ENCODE results near the gene USP13.

Gene USP13

DNA sequence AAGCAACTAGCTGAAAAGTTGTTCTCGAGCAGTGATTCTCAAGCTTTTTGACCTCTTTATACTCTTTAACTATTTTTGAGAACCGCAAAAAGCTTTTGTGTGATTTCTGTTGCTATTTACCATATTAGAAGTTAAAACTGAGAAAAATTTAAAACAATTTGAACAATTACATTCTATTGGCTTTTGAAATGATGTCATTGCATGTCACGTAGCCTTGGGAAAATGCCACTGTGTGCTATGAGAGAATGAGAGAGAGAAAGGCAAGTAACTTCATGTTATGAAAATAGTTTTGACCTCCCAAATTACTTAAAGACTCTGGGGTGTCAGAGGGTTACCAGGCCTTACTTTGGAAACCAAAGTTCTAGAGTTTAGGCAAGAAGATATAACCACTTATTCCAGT lies 8.0 kb downstream of the USP13 start:
- no peaks in the 10 kb centered on the region for H3K4me1 ChIP-seq (ENCODE audit: low read length)
- H3K27ac ChIP-seq (ENCODE audit: low read length), result no peak overlapping the region
- H3K27me3 ChIP-seq (ENCODE audit: low read depth, low read length), result no peaks in the 10 kb centered on the region
- TF ChIP-seq EZH2phosphoT487 (IDR thresholded peaks at IDR 0.05; ENCODE audit: low read depth), result no peak
- TF ChIP-seq, protein P1, sequence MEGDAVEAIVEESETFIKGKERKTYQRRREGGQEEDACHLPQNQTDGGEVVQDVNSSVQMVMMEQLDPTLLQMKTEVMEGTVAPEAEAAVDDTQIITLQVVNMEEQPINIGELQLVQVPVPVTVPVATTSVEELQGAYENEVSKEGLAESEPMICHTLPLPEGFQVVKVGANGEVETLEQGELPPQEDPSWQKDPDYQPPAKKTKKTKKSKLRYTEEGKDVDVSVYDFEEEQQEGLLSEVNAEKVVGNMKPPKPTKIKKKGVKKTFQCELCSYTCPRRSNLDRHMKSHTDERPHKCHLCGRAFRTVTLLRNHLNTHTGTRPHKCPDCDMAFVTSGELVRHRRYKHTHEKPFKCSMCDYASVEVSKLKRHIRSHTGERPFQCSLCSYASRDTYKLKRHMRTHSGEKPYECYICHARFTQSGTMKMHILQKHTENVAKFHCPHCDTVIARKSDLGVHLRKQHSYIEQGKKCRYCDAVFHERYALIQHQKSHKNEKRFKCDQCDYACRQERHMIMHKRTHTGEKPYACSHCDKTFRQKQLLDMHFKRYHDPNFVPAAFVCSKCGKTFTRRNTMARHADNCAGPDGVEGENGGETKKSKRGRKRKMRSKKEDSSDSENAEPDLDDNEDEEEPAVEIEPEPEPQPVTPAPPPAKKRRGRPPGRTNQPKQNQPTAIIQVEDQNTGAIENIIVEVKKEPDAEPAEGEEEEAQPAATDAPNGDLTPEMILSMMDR (IDR thresholded peaks at IDR 0.05; ENCODE audit: low read depth, low read length), result no peak
- no peak overlapping the region for H2AFZ ChIP-seq (ENCODE audit: low read depth, low read length)
- no peak overlapping the region for H3K9ac ChIP-seq (ENCODE audit: low read length)
- no peaks in the 10 kb centered on the region for H3K9me3 ChIP-seq (ENCODE audit: insufficient read depth, low read length)
- peaks cover 98% of the 10 kb centered on the region for H3K79me2 ChIP-seq (ENCODE audit: low read length)
- peaks cover 6% of the 10 kb centered on the region for H3K36me3 ChIP-seq (replicated peaks; ENCODE audit: low read depth, low read length)
- peaks cover 78% of the 10 kb centered on the region for H4K20me1 ChIP-seq (ENCODE audit: insufficient read depth, low read length)
- no peak overlapping the region for H3K4me3 ChIP-seq (ENCODE audit: low read length)
- H3K4me2 ChIP-seq (ENCODE audit: low read length), result no peak overlapping the region

DNA sequence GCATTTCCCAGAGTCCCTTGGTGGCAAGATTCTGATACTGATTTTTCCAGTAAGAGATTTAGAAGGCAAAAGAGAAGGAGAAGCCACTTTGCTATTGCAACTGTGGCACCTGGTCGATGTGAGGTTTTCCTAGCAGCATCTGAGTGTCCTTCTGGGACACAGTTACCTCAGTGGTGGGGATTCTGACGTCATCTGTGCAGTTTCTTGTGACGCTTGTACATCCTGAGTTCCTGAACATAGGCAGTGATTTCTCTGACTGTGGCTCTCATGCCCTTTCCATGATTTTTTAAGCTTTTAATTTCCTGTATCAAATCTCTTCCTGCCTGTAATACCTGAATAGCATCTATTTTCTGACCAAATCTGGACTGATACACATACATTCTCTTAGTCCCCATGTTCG lies 8.9 kb downstream of the USP13 start:
- H3K27me3 ChIP-seq (ENCODE audit: low read depth, low read length), result no peaks in the 10 kb centered on the region
- H3K4me1 ChIP-seq (ENCODE audit: low read length), result no peaks in the 10 kb centered on the region
- peaks cover 3% of the 10 kb centered on the region for H3K36me3 ChIP-seq (replicated peaks; ENCODE audit: low read depth, low read length)
- H3K27ac ChIP-seq (ENCODE audit: low read length), result no peak overlapping the region
- H3K4me2 ChIP-seq (ENCODE audit: low read length), result no peak overlapping the region
- TF ChIP-seq EZH2phosphoT487 (IDR thresholded peaks at IDR 0.05; ENCODE audit: low read depth), result no peak
- TF ChIP-seq, protein P1 (IDR thresholded peaks at IDR 0.05; ENCODE audit: low read depth, low read length), result no peak
- H4K20me1 ChIP-seq (ENCODE audit: insufficient read depth, low read length), result peaks cover 82% of the 10 kb centered on the region
- H3K9ac ChIP-seq (ENCODE audit: low read length), result no peak overlapping the region
- H3K9me3 ChIP-seq (ENCODE audit: insufficient read depth, low read length), result no peaks in the 10 kb centered on the region
- peaks cover 98% of the 10 kb centered on the region for H3K79me2 ChIP-seq (ENCODE audit: low read length)
- H3K4me3 ChIP-seq (ENCODE audit: low read length), result no peak overlapping the region
- no peak overlapping the region for H2AFZ ChIP-seq (ENCODE audit: low read depth, low read length)

DNA sequence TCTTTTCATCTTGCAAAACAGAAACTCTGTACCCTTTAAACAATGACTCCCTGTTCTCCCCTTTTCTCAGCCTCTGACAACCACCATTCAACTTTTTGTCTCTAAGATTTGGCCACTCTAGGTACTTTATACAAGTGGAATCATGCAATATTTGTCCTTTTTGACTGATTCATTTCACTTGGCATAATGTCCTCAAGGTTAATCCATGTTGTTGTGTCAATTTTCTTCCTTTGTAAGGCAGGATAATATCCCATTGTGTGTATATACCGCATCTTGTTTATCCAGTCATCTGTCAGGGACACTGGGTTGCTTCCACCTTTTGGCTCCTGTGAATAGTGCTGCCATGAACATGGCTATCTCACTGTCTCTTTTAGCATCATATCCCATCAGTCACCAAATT lies 10.3 kb downstream of the USP13 start:
- no peaks in the 10 kb centered on the region for H3K27me3 ChIP-seq (ENCODE audit: low read depth, low read length)
- H3K9me3 ChIP-seq (ENCODE audit: insufficient read depth, low read length), result no peaks in the 10 kb centered on the region
- no peak overlapping the region for H2AFZ ChIP-seq (ENCODE audit: low read depth, low read length)
- TF ChIP-seq EZH2phosphoT487 (IDR thresholded peaks at IDR 0.05; ENCODE audit: low read depth), result no peak
- TF ChIP-seq, protein P1 (IDR thresholded peaks at IDR 0.05; ENCODE audit: low read depth, low read length), result no peak
- H3K36me3 ChIP-seq (replicated peaks; ENCODE audit: low read depth, low read length), result no peaks in the 10 kb centered on the region
- no peak overlapping the region for H3K27ac ChIP-seq (ENCODE audit: low read length)
- H3K4me1 ChIP-seq (ENCODE audit: low read length), result no peaks in the 10 kb centered on the region
- peaks cover 99% of the 10 kb centered on the region for H3K79me2 ChIP-seq (ENCODE audit: low read length)
- H3K4me2 ChIP-seq (ENCODE audit: low read length), result no peak overlapping the region
- no peak overlapping the region for H3K9ac ChIP-seq (ENCODE audit: low read length)
- no peak overlapping the region for H3K4me3 ChIP-seq (ENCODE audit: low read length)
- peaks cover 90% of the 10 kb centered on the region for H4K20me1 ChIP-seq (ENCODE audit: insufficient read depth, low read length)

DNA sequence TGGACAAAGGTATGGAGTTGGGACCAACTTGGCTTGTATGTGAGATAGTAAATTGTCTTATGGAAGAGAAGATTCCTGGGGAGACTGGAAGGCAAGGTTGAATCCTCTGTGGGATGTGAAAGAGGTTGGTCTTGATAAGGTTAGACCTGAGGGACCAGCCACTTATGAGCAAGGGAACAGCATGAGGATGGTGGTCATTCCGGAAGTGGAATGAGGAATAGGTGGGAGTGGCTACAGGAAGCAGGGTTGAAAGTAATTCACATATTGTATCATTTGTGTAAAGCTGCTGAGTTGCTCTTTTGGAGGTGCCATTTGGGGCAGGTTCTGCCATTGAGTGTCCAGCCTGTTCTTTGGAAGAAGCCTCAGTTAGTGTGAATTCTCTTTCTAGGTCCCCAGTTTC lies 13.2 kb downstream of the USP13 start:
- Histone ChIP-seq H3K9ac (ENCODE audit: low read length) (no peak overlapping the region), H3K79me2 (ENCODE audit: low read length) (peaks cover 96% of the 10 kb centered on the region), H3K4me3 (ENCODE audit: low read length) (no peak overlapping the region), H4K20me1 (ENCODE audit: insufficient read depth, low read length) (peaks cover 77% of the 10 kb centered on the region), H3K27ac (ENCODE audit: low read length) (no peak overlapping the region), H2AFZ (ENCODE audit: low read depth, low read length) (no peak overlapping the region), H3K4me1 (ENCODE audit: low read length) (no peaks in the 10 kb centered on the region), H3K36me3 (replicated peaks; ENCODE audit: low read depth, low read length) (no peaks in the 10 kb centered on the region), H3K9me3 (ENCODE audit: insufficient read depth, low read length) (no peaks in the 10 kb centered on the region), H3K4me2 (ENCODE audit: low read length) (no peak overlapping the region), H3K27me3 (ENCODE audit: low read depth, low read length) (no peaks in the 10 kb centered on the region)
- TF ChIP-seq, protein P1 (IDR thresholded peaks at IDR 0.05; ENCODE audit: low read depth, low read length), result no peak
- TF ChIP-seq EZH2phosphoT487 (IDR thresholded peaks at IDR 0.05; ENCODE audit: low read depth), result no peak

All from OCI-LY3 (cell line).